PC-3 (cell line): ENCODE data around the gene CTNNA3.

Experiments
- EZH2 ChIP-seq: fragments of 300-600 bp; sonication (generic); IDR thresholded peaks from one replicate; pipeline ENCODE4 v1.6.1; 2017; ENCODE audit warnings: antibody characterized with exemption, mild to moderate bottlenecking, low read length; ENCODE audit not compliant: unreplicated experiment
- EZH2phosphoT487 ChIP-seq: fragments of 300-600 bp; sonication (generic); IDR thresholded peaks from 2 replicates; pipeline ENCODE4 v1.6.1; 2018; ENCODE audit warnings: mild to moderate bottlenecking, antibody characterized with exemption, low read length, borderline replicate concordance
- TF ChIP-seq, protein P1 (sequence below): fragments of 300-600 bp; sonication (generic); conservative IDR thresholded peaks from 2 replicates; pipeline ENCODE4 v1.5.1; 2017; ENCODE audit warnings: antibody characterized with exemption, low read depth, mild to moderate bottlenecking, low read length

DNA sequence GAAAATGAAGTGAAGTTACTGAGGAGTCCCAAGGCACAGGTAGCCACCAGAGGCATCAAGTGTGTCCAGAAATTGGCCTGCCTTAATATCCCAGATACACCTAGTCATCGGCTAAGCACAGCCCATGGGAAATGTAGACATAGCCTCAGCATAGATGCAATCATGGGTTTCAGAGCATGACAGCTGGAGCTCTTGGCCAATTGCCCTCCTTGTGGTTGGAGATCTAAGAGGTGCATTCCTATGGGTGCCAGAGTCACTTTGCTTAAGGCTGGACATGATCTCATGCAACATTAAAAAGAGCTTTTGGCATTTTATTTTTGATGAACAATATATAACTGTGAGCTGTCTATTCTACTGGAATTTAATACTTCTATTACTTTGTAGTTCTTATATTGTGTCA, 1528.2 kb downstream of the CTNNA3 start:
- TF ChIP-seq, protein P1, sequence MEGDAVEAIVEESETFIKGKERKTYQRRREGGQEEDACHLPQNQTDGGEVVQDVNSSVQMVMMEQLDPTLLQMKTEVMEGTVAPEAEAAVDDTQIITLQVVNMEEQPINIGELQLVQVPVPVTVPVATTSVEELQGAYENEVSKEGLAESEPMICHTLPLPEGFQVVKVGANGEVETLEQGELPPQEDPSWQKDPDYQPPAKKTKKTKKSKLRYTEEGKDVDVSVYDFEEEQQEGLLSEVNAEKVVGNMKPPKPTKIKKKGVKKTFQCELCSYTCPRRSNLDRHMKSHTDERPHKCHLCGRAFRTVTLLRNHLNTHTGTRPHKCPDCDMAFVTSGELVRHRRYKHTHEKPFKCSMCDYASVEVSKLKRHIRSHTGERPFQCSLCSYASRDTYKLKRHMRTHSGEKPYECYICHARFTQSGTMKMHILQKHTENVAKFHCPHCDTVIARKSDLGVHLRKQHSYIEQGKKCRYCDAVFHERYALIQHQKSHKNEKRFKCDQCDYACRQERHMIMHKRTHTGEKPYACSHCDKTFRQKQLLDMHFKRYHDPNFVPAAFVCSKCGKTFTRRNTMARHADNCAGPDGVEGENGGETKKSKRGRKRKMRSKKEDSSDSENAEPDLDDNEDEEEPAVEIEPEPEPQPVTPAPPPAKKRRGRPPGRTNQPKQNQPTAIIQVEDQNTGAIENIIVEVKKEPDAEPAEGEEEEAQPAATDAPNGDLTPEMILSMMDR = no peak
- TF ChIP-seq EZH2phosphoT487 = no peak
- no peak for TF ChIP-seq EZH2
